Stimulated activated CD4-positive, alpha-beta T cell treated with anti-CD3 and anti-CD28 coated beads, Interleukin-12 subunit alpha, Interleukin-12 subunit beta, amount 100 ng/mL, for 4 hours (primary cell): ENCODE results near the gene CCDC187.

ENCODE experiments used
- DNase-seq: peaks from one replicate; pipeline ENCODE4 v3.0.0-alpha.2; 2020

CCDC187 gene

DNA sequence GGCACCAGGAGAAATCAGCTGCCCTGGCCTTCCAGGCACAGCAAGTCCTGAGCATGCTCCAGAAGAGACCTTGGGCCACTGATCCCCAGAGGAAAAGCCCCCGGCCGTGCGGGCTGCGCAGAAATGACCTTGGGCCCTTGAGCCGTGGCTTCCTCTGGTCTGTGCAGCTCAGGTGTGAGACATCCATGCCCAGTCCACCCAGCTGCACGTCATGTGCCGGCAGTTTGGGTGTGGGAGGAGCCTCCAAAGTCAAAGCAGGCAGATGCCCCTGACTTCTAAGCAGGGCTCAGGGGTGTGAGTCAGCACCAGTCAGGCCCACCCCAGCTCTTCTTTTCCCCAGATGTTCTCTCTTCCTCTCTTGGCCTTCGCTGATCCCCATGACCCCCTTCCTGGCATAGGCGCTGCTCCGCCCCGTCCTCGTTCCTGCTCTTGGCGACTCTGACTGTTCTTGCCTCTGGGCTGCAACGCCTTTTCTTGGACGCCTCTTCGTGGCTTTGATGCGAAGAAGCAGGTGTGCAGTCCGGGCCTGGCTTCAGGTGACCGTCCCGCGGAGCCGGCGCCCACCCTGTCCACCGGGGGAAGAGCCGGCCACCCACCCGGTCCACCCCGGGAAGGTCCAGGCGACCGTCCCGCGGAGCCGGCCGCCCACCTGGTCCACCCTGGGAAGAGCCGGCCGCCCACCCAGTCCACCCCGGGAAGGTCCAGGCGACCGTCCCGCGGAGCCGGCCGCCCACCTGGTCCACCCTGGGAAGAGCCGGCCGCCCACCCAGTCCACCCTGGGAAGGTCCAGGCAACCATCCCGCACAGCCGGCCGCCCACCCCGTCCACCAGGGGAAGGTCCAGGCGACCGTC is 52.4 kb downstream of the CCDC187 start:
- DNase-seq: no peak

DNA sequence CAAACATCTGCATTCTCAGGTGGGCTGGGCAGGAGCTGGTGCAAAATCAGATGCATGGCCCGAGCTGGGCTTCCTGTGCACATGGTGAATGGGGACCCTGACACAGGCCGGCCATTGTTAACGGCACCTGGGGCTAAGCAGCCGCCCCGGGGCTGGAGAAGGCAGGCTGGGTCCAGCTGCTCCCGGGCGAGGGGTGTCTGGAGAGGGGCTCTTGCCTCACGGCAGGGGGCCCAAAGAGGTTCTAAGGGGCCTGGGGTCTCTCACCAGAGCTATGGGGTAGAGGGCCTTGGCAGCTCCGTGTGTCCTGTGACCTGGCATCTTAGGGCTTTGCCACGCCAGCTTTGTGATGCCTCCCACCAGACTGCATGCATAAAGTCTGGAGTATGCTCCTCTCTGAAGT is 53.2 kb downstream of the CCDC187 start:
- DNase-seq: no peak

GRCh38 chr9:136249877-136250559 is 53.9 kb downstream of the CCDC187 start:
- no peak for DNase-seq

DNA sequence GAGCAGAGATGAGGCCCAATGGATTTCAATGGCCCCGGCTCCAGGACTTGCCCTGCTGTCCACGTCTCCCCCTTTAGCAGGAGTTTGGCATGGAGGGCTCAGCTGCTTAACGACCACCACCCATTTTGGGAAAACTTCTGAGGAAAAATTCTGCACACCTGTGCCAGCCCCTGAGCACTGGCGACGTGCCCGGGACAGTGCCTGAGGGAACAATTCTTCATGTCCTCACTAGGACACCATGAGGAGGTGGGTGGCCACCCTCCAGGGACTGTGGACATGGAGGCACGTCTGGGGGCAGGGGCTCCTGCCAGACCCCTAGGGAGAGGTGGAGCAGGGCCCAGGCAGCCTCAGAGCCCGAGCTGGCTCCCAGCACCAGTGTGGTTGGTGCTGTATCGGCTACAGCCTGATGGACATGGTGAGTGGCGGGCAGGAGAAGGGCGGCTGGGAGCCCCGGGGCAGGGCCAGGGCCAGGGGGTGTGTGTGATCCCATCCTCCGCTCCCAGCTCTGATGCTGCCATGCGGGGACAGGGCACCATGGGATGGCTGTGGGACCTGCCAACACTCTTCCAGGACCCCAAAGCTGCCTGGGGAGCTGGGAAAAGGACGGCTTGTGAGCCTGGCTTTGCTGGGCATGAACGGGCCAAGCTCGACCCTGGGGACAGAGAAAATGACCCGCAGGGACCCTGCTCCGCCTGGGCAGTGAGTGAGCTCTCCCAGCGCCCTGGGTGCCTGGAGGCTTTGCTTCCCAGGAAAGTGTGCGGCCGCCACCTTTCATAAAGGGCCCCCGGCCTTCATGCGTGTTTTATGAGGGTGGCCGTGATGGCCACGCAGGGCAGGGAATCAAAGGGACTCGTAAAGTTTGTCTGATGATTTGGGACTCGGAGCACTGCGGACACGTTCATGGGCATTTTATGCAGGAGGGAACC is 54.7 kb downstream of the CCDC187 start:
- DNase-seq: no peak

- DNase-seq: no peak
Observed at GRCh38 chr9:136247947-136248637, 55.8 kb downstream of the CCDC187 start.

DNA sequence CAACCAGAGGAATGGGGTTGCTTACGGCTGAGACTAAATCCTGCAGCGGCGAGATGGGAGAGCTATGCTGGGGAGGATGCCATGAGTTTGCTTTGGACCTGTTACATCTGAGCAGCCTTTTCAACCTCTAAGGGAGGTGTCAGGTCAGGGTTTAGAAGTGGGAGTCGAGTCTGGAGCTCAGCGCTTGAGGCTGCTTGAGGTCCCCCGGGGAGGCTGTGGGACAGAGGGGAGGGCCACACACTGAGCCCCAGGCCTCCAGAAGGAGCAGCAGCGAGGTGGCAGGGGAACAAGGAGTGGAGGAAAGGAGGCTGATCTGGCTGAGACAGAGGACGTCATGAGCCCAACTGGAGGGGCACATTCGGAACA is 56.4 kb downstream of the CCDC187 start:
- no peak for DNase-seq

GRCh38 chr9:136246849-136247550 is 56.9 kb downstream of the CCDC187 start:
- DNase-seq: no peak

DNA sequence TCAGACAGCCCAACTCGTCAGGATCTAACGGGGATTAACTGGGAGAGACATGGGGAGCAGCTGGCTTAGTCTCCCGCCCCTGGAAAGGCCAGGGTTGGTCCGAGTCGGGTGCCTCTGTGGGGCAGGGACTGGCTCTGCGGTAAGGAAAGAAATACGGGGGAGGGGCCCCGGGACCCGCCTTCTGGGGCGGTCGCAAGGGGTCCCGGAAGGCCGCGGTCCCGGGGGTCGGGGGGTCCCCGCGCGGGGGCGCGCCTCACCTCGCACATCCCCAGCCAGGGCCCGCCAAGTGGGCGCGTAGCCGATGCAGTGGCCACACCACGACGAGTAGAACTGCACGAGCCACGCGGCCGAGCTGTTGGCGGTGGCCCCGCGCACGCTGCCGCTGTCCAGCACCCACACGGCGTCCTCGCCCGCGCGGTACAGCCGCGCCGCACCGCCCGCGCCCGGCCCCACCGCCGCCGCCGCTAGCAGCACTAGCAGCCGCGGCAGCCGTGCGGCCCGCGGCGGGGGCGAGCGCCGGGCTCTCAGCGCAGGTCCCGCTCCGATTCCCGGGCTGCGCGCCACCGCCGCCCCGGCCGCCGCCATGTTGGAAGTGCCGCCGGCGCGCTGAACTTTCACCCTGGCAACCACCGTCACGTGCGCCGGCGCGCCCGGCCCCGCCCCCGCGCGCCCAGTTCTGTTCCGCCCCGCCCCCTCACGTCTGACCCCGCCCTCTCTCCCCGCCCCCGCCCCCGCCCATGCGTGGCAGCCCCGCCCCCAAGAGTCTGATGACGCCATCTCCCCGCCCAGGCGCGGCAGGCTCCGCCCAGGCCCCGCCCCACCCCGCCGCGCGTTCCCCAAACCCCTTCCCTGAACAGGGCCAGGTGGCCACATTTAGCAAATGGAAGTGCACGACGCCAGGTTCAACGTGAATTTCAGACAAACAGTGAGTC is 58.4 kb downstream of the CCDC187 start, which contains the start of gene QSOX2:
Gene QSOX2 (minus strand): TSS at position 594 of the 932 bp plus-strand sequence. CDS start 9 bp downstream, at position 585.
- peak; percentile 86 for DNase-seq

- no peak for DNase-seq
Observed at GRCh38 chr9:136244969-136245218, 59.0 kb downstream of the CCDC187 start.

DNA sequence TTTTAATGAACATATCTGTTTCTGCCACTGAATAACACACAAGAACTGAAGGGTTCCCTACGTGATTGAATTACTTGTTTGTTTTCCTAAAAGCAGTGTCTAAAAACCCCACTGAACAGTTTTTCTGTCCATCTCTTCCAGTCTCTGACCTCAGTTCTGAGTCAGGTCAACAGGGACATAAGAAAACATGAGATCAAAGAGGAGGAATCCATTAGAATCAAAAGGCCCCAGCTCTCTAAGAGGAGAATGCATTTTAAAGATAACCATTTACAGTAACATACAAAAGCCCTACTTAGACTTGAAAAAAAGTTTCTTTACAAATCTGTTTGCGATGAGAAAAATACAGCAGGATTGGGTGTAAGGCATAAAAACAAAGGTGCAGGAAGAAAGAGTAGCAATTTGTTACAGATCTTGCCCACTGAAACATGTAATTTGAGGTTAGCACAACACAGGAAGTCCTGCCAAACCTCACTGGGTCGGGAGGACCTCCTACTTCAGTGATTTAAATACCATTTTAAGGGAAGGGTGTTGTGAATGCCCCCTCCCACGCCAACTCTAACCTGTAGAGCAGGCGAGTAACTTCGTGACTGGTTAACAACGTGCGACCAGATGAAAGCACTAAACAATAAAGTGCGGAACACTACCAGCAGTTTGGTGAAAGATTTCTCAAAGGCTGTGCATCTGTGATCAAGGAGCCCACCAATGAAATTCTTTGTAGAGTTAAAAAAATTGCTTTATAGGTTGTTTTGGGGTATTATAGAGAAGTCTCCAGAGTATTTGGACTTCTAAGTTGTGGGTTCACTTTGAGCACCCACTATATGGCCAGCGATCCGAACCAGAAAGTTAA is 59.5 kb downstream of the CCDC187 start:
- DNase-seq: peak; percentile 49

DNA sequence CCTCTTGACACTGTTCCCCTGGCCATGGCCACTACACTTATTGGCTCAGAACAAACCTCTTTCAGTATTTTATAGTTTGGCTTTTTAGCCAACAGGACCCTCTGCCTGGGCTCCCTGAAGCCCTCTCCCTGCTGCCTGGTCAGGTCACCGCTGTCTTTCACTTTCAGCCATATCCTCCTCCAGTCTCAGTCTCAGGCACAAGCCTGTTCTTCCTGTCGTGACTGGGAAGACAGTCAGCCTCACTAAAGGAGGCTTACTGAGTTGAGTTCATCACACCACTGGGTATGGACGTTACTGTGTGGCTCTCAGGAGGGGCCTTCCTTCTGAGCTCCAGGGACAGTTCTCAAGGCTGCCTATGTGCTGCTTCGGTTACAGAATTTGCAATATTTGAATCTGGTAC is 60.3 kb downstream of the CCDC187 start:
- no peak for DNase-seq

GRCh38 chr9:136242918-136243525 is 60.9 kb downstream of the CCDC187 start:
- no peak for DNase-seq

DNA sequence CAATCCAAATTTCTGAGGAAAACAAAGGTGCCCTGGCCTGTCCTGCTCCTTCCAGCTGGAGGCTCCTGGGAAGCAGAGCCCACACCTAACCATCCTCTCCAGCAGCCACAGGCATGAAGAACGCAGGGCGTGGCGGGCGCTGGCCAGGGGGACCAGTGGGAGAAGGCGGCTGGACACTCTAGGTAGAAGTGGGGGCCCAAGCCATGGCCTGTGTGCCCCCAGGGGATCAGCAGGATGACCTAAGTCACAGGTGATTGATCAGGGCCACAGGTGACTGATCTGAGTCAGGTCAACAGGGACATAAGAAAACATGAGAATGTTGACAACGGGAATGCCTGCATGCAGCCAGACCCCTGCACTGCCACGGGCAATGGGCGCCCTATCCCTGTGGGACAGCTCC is 61.6 kb downstream of the CCDC187 start:
- no peak for DNase-seq

- no peak for DNase-seq
Observed at GRCh38 chr9:136241542-136241941, 62.4 kb downstream of the CCDC187 start.

DNA sequence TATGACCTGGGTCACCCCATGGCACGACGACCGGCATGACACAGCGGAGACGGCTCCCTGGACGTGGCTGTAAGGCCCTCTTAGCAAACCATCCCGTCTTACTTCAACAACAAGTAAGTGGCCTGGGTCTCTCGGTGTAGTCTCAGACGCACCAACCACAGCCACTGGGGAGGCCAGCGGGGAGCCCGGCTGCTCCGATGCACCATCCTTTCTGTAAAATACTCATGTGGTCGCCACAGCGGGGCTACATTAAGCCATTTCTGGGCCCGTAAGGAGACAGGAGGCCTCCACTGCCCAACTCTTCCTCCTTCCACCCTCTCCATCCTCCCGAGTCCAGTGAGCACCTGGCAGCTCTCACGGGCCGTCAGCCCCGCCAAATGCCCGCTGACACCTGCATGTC is 63.0 kb downstream of the CCDC187 start:
- no peak for DNase-seq

DNA sequence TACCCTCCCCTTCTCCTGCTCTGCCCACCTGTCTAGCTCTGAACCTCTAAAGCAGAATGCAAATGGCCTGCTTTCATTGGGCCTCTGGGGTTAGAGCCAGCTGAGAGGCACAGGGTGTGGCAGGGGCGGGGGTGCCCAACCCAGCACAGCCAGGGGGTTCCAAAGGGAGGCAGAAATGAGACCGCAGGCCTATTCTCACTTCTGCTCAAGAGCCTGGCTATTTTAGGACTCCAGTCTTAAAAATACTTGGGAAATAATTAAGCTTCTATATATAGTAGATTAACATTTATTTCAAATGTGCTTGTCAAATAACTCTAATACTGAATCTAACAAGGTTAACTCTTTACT is 63.9 kb downstream of the CCDC187 start:
- DNase-seq: no peak

DNA sequence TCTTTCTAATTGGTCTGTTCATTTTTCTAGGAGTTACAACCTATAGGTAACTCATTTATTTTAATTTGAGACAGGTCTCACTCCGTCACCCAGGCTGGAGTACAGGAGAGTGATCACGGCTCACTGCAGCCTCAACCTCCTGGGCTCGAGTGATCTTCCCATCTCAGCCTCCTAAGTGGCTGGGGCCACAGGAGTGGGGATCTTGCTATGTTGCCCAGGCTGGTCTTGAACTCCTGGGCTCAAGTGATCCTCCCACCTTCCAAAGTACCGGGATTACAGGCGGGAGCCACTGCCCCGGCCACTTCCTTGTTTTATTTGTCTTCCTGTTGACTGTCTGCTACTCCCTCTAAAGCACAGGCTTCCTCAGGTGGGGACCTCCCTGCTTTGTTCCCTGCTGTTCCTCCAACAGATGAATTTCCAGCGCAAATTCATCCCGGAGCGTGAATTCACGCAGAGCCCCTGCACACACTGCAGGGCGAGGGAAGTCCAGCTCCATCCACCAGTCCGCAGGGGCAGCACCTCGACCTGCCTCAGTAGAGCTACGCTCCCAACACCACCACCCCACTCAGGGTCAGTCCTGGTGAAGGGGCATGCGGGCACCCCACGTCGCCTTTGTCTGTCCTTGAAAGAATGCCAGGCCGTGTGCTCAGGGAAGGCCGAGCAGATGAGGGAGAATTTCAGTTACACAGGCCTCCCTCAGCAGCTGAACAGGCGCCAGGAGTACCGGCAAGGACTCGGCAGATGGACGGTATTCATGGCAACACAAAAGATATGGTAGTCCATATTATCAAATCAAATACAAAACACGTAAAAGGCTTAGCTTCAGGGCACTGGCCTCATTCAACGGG is 64.5 kb downstream of the CCDC187 start:
- DNase-seq: no peak

DNA sequence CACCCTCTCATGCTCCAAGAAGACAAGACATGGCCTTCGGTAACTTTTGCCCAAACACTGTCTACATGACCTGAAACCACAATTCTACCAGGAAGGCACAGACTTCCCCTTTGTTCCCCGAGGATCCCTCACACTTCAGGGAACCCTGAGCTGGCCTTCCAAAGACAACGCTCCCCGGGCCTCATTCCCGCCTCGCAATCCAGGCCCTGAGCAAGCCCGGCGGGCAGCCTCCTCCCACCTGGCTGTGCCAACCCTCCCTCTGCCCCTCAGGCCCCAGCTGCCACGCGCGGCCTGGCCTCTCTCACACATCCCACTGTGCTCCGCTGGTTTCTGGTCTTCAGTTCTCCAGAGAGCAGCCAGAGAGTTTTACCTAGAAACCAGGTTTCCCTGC is 65.6 kb downstream of the CCDC187 start:
- DNase-seq: no peak
